DND-41 (cell line): Measurements from ENCODE around the gene NTNG2.

Experiments
- EZH2 ChIP-seq: IDR thresholded peaks from 3 replicates; pipeline ENCODE4 v1.6.1; 2012; ENCODE audit warnings: borderline replicate concordance, low read depth, mild to moderate bottlenecking, moderate library complexity, low read length, inconsistent platforms; ENCODE audit not compliant: severe bottlenecking
- TF ChIP-seq, protein P1 (sequence below): IDR thresholded peaks from 2 replicates; pipeline ENCODE4 v1.5.1; 2012; ENCODE audit warnings: borderline replicate concordance, low read length, moderate library complexity, mild to moderate bottlenecking; ENCODE audit not compliant: poor library complexity, severe bottlenecking; ENCODE audit errors: extremely low read depth

DNA sequence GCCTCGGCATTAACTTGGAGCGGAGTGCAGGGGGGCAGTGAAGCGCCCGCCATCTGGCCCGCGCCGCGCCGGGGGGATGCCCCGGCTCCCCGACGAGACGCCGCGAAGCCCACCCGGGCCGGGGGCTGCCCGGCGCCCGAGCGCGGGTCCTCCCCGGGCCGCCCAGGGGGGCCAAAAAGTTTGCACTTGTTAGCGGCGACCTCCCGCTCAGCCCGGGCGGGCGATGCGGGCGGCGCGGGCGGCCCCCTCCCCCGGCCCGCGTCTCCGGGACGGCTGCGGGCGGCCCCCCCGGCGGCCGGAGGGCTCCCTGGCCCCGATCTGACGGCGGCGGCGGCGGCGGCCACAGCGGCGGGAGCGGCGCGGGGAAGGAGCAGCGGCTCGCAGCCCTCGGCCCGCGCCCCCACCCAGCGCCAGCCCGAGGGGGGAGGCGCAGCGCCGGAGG lies at the start of gene NTNG2:
- TF ChIP-seq, protein P1, sequence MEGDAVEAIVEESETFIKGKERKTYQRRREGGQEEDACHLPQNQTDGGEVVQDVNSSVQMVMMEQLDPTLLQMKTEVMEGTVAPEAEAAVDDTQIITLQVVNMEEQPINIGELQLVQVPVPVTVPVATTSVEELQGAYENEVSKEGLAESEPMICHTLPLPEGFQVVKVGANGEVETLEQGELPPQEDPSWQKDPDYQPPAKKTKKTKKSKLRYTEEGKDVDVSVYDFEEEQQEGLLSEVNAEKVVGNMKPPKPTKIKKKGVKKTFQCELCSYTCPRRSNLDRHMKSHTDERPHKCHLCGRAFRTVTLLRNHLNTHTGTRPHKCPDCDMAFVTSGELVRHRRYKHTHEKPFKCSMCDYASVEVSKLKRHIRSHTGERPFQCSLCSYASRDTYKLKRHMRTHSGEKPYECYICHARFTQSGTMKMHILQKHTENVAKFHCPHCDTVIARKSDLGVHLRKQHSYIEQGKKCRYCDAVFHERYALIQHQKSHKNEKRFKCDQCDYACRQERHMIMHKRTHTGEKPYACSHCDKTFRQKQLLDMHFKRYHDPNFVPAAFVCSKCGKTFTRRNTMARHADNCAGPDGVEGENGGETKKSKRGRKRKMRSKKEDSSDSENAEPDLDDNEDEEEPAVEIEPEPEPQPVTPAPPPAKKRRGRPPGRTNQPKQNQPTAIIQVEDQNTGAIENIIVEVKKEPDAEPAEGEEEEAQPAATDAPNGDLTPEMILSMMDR = no peak
- TF ChIP-seq EZH2 = no peak
